Activated CD4-positive, alpha-beta T cell treated with anti-CD3 and anti-CD28 coated beads, Interleukin-2, amount 10 ng/mL, durations not matched to agents 24 days and 14 days (primary cell): Measurements from ENCODE around the gene KATNBL1. TPM values are rescaled to one million over a fixed set of nuclear protein-coding genes. Genes with fewer than 3 reads are reported as not detected.
"Not testable (repeated sequence)": the region's sequence is repeated elsewhere in the genome, so short reads cannot be mapped to it uniquely, and the experiment has no call there.

ENCODE experiments used
- DNase-seq: peaks from one replicate; pipeline ENCODE4 v3.0.0; 2022
- H3K27ac Mint-ChIP-seq: one replicate; pipeline ENCODE4 v1.8.0; 2022; ENCODE audit warnings: mild to moderate bottlenecking, mixed read lengths
- H3K27me3 Mint-ChIP-seq: one replicate; pipeline ENCODE4 v1.8.0; 2022; ENCODE audit warnings: mixed read lengths
- H3K36me3 Mint-ChIP-seq: one replicate; pipeline ENCODE4 v1.8.0; 2022; ENCODE audit warnings: low read depth, mild to moderate bottlenecking, mixed read lengths
- H3K4me1 Mint-ChIP-seq: one replicate; pipeline ENCODE4 v1.8.0; 2021; ENCODE audit warnings: mixed read lengths
- H3K4me3 Mint-ChIP-seq: one replicate; pipeline ENCODE4 v1.8.0; 2022; ENCODE audit warnings: mild to moderate bottlenecking, moderate library complexity, mixed read lengths
- H3K9me3 Mint-ChIP-seq: one replicate; pipeline ENCODE4 v1.8.0; 2021; ENCODE audit warnings: mixed read lengths
- intact Hi-C: fragments of 100-400 bp; cut with micrococcal nuclease; formaldehyde crosslinking; loops from one replicate; pipeline ENCODE4 v1.15.1; 2023
- total RNA-seq: library from RNA; stranded (reverse); gene quantifications from 2 replicates; pipeline ENCODE4 v1.2.3, GENCODE V29; 2022

KATNBL1 gene
- total RNA-seq, 1 donor from 2014 or later = 44.2 TPM

- H3K27ac Mint-ChIP-seq, H3K27me3 Mint-ChIP-seq, intact Hi-C loops, DNase-seq, H3K36me3 Mint-ChIP-seq, H3K9me3 Mint-ChIP-seq, H3K4me1 Mint-ChIP-seq, H3K4me3 Mint-ChIP-seq: not testable (repeated sequence)
Measured at GRCh38 chr15:34120420-34120819, 89.5 kb downstream of the KATNBL1 start.

GRCh38 chr15:34119291-34119690 lies 90.6 kb downstream of the KATNBL1 start:
- Mint-ChIP-seq H3K27me3 (peaks cover 6% of the 10 kb centered on the region), H3K4me1 (no peaks in the 10 kb centered on the region)
- intact Hi-C loops = no loop called here

GRCh38 chr15:34116620-34117019 lies 93.3 kb downstream of the KATNBL1 start:
- Mint-ChIP-seq H3K4me3 (no peak overlapping the region), H3K27me3 (peaks cover 6% of the 10 kb centered on the region), H3K36me3 (no peaks in the 10 kb centered on the region), H3K9me3 (no peaks in the 10 kb centered on the region), H3K4me1 (no peaks in the 10 kb centered on the region), H3K27ac (no peak overlapping the region)
- intact Hi-C loops = no loop called here
- no peak for DNase-seq

More at GRCh38 chr15:34119291-34119690, 90.6 kb downstream of the KATNBL1 start:
- Mint-ChIP-seq H3K36me3 (no peaks in the 10 kb centered on the region), H3K4me3 (no peak overlapping the region), H3K9me3 (no peaks in the 10 kb centered on the region), H3K27ac (no peak overlapping the region)
- no peak for DNase-seq

- Mint-ChIP-seq H3K36me3 (no peaks in the 10 kb centered on the region), H3K27me3 (peaks cover 4% of the 10 kb centered on the region), H3K27ac (no peak overlapping the region), H3K4me3 (no peak overlapping the region), H3K4me1 (peaks cover 5% of the 10 kb centered on the region), H3K9me3 (no peaks in the 10 kb centered on the region)
- intact Hi-C loops = no loop called here
- DNase-seq = no peak
Measured at GRCh38 chr15:34114739-34115138, 95.2 kb downstream of the KATNBL1 start.

GRCh38 chr15:34114215-34114614 lies 95.7 kb downstream of the KATNBL1 start:
- intact Hi-C loops = no loop called here
- H3K36me3 Mint-ChIP-seq = no peaks in the 10 kb centered on the region
- H3K27ac Mint-ChIP-seq = no peak overlapping the region
- no peak for DNase-seq
- no peaks in the 10 kb centered on the region for H3K9me3 Mint-ChIP-seq
- H3K27me3 Mint-ChIP-seq = peaks cover 4% of the 10 kb centered on the region
- peaks cover 5% of the 10 kb centered on the region for H3K4me1 Mint-ChIP-seq
- no peak overlapping the region for H3K4me3 Mint-ChIP-seq

- peaks cover 5% of the 10 kb centered on the region for H3K4me1 Mint-ChIP-seq
- H3K9me3 Mint-ChIP-seq = no peaks in the 10 kb centered on the region
- intact Hi-C loops = no loop called here
- DNase-seq = no peak
- no peak overlapping the region for H3K27ac Mint-ChIP-seq
- H3K4me3 Mint-ChIP-seq = no peak overlapping the region
- peaks cover 2% of the 10 kb centered on the region for H3K27me3 Mint-ChIP-seq
- peaks cover under 1% of the 10 kb centered on the region for H3K36me3 Mint-ChIP-seq
Measured at GRCh38 chr15:34111488-34111887, 98.4 kb downstream of the KATNBL1 start.

GRCh38 chr15:34109797-34110663 lies 99.9 kb downstream of the KATNBL1 start:
- H3K27me3 Mint-ChIP-seq = peaks cover 2% of the 10 kb centered on the region
- no peak overlapping the region for H3K27ac Mint-ChIP-seq
- H3K4me1 Mint-ChIP-seq = peaks cover 5% of the 10 kb centered on the region
- intact Hi-C loops = loop anchor here (1.0 to 10.0 kb wide), 3 partner anchors 100 to 325 kb away; partner anchors contain the start of genes GOLGA8A, KATNBL1 and LPCAT4
- peaks cover 8% of the 10 kb centered on the region for H3K36me3 Mint-ChIP-seq
- DNase-seq = peak; percentile 74
- no peak overlapping the region for H3K4me3 Mint-ChIP-seq
- H3K9me3 Mint-ChIP-seq = no peaks in the 10 kb centered on the region

GRCh38 chr15:34107315-34107714 lies 102.6 kb downstream of the KATNBL1 start:
- H3K27me3 Mint-ChIP-seq = no peaks in the 10 kb centered on the region
- H3K36me3 Mint-ChIP-seq = peaks cover 28% of the 10 kb centered on the region
- peaks cover 12% of the 10 kb centered on the region for H3K4me1 Mint-ChIP-seq
- DNase-seq = no peak
- peaks cover 9% of the 10 kb centered on the region for H3K9me3 Mint-ChIP-seq
- no peak overlapping the region for H3K4me3 Mint-ChIP-seq
- intact Hi-C loops = loop anchor here (10.0 kb wide), 2 partner anchors 257 to 327 kb away; partner anchors contain the start of genes GOLGA8A and LPCAT4
- H3K27ac Mint-ChIP-seq = no peak overlapping the region

- H3K4me1 Mint-ChIP-seq = peaks cover 17% of the 10 kb centered on the region
- peaks cover 35% of the 10 kb centered on the region for H3K36me3 Mint-ChIP-seq
- DNase-seq = no peak
- peaks cover 2% of the 10 kb centered on the region for H3K27me3 Mint-ChIP-seq
- H3K9me3 Mint-ChIP-seq = peaks cover 9% of the 10 kb centered on the region
- intact Hi-C loops = loop anchor here (10.0 kb wide), 2 partner anchors 258 to 328 kb away; partner anchors contain the start of genes GOLGA8A and LPCAT4
- H3K4me3 Mint-ChIP-seq = no peak overlapping the region
- no peak overlapping the region for H3K27ac Mint-ChIP-seq
Measured at GRCh38 chr15:34106423-34106822, 103.5 kb downstream of the KATNBL1 start.

GRCh38 chr15:34102175-34102925 lies 107.5 kb downstream of the KATNBL1 start:
- intact Hi-C loops = loop anchor here (1.0 to 10.0 kb wide), 7 partner anchors 108 to 900 kb away; partner anchors contain the start of genes AQR, GOLGA8A, GOLGA8B and KATNBL1
- Mint-ChIP-seq H3K36me3 (peaks cover 36% of the 10 kb centered on the region), H3K27me3 (peaks cover 2% of the 10 kb centered on the region), H3K9me3 (peaks cover 9% of the 10 kb centered on the region), H3K4me3 (peak overlapping the region; percentile 100), H3K27ac (peak overlapping the region; percentile 100), H3K4me1 (peaks cover 29% of the 10 kb centered on the region)
- no peak for DNase-seq

GRCh38 chr15:34101366-34102174 lies 108.3 kb downstream of the KATNBL1 start, which contains the start of the genes EMC7 and PGBD4:
Gene EMC7 (minus strand): TSS chr15:34101862. CDS start chr15:34101839, 23 bp downstream.
Gene PGBD4 (plus strand): TSS chr15:34102083. CDS start chr15:34102532, 449 bp downstream.
- intact Hi-C loops = loop anchor here (1.0 to 10.0 kb wide), 9 partner anchors 62 to 899 kb away; partner anchors contain the start of genes AQR, AVEN, EMC4 and GOLGA8A
- peaks cover 2% of the 10 kb centered on the region for H3K27me3 Mint-ChIP-seq
- peak within 1 kb of the TSS; percentile 100 for H3K4me3 Mint-ChIP-seq
- peak within 1 kb of the TSS; percentile 100 for H3K27ac Mint-ChIP-seq
- peak; percentile 100 for DNase-seq
- H3K9me3 Mint-ChIP-seq = peaks cover 9% of the 10 kb centered on the region
- peaks cover 30% of the 10 kb centered on the region for H3K4me1 Mint-ChIP-seq
- H3K36me3 Mint-ChIP-seq = peaks cover 36% of the 10 kb centered on the region

GRCh38 chr15:34099914-34100313 lies 110.0 kb downstream of the KATNBL1 start:
- intact Hi-C loops = loop anchor here (5.0 to 10.0 kb wide), 4 partner anchors 265 to 898 kb away; partner anchors contain the start of genes GOLGA8A, GOLGA8B and LPCAT4
- peaks cover 31% of the 10 kb centered on the region for H3K36me3 Mint-ChIP-seq
- H3K9me3 Mint-ChIP-seq = peaks cover 9% of the 10 kb centered on the region
- no peak overlapping the region for H3K27ac Mint-ChIP-seq
- DNase-seq = no peak
- H3K27me3 Mint-ChIP-seq = peaks cover 2% of the 10 kb centered on the region
- H3K4me1 Mint-ChIP-seq = peaks cover 30% of the 10 kb centered on the region
- peak overlapping the region; percentile 100 for H3K4me3 Mint-ChIP-seq
